Brain microvascular endothelial cell (primary cell): ENCODE data around the gene KCNMA1.
A peak's percentile ranks its signal among the peaks of the same experiment; 100 is the strongest.

ENCODE experiments used
- DNase-seq: peaks from one replicate; pipeline ENCODE4 v3.0.0-alpha.2; 2020
- H3K27ac ChIP-seq: fragments of 250-450 bp; sonication (Bioruptor Pico); 2 replicates; pipeline ENCODE4 v1.5.1; 2020; ENCODE audit warnings: mild to moderate bottlenecking, moderate library complexity
- H3K27me3 ChIP-seq: fragments of 250-450 bp; sonication (Bioruptor Pico); replicated peaks from 2 replicates; pipeline ENCODE4 v1.5.1; 2020; ENCODE audit warnings: mild to moderate bottlenecking
- H3K36me3 ChIP-seq: fragments of 250-450 bp; sonication (Bioruptor Pico); replicated peaks from 2 replicates; pipeline ENCODE4 v1.5.1; 2020; ENCODE audit warnings: mild to moderate bottlenecking
- H3K4me3 ChIP-seq: 2 replicates; pipeline ENCODE4 v1.5.1; 2011; ENCODE audit warnings: low read depth, mild to moderate bottlenecking, control low read depth, low read length, moderate library complexity
- in situ Hi-C: cut with HindIII; loops from 2 replicates; pipeline ENCODE4 v1.10.0; 2017; ENCODE audit warnings: low sequenced_read_pairs, low pct_ligation_motif_present
- TF ChIP-seq, protein P1 (sequence below): IDR thresholded peaks from 2 replicates; pipeline ENCODE4 v1.5.1; 2011; ENCODE audit warnings: low read depth, mild to moderate bottlenecking, moderate library complexity, low read length, control low read depth, inconsistent platforms; ENCODE audit errors: missing control alignments

Gene KCNMA1

DNA sequence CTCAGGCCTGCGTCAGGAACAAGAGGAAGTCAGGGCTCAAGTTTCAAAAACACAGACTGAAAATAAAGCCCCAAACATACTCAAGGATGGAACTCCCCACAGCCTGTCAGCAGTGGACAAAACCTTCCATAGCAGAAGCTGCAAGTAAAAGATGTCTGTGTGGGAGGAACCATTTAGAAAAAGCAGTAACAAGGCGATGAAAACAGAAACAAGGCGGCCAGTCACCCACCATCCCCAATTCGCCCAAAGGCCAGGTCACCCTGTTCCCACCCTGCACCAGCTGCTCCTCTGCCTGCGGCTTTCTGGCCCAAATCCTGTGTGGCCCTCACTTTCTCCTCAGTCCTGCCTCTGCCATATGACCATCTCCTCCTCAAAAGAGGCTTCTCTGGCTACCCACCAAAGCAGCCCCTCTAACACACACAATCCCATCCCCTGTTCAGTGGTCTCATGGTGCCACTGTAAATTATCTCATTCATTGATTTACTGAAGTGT lies 27.8 kb downstream of the KCNMA1 start:
- Histone ChIP-seq H3K36me3 (no peaks in the 10 kb centered on the region), H3K4me3 (no peak overlapping the region), H3K27me3 (no peaks in the 10 kb centered on the region), H3K27ac (peak overlapping the region; percentile 38)
- peak; percentile 46 for DNase-seq
- TF ChIP-seq, protein P1, sequence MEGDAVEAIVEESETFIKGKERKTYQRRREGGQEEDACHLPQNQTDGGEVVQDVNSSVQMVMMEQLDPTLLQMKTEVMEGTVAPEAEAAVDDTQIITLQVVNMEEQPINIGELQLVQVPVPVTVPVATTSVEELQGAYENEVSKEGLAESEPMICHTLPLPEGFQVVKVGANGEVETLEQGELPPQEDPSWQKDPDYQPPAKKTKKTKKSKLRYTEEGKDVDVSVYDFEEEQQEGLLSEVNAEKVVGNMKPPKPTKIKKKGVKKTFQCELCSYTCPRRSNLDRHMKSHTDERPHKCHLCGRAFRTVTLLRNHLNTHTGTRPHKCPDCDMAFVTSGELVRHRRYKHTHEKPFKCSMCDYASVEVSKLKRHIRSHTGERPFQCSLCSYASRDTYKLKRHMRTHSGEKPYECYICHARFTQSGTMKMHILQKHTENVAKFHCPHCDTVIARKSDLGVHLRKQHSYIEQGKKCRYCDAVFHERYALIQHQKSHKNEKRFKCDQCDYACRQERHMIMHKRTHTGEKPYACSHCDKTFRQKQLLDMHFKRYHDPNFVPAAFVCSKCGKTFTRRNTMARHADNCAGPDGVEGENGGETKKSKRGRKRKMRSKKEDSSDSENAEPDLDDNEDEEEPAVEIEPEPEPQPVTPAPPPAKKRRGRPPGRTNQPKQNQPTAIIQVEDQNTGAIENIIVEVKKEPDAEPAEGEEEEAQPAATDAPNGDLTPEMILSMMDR, result no peak
- in situ Hi-C loops, result no loop called here

GRCh38 chr10:77608281-77608680 lies 29.3 kb downstream of the KCNMA1 start:
- no peak for DNase-seq
- Histone ChIP-seq H3K4me3 (no peak overlapping the region), H3K36me3 (no peaks in the 10 kb centered on the region), H3K27ac (no peak overlapping the region), H3K27me3 (no peaks in the 10 kb centered on the region)
- in situ Hi-C loops, result no loop called here
- TF ChIP-seq, protein P1, result no peak

DNA sequence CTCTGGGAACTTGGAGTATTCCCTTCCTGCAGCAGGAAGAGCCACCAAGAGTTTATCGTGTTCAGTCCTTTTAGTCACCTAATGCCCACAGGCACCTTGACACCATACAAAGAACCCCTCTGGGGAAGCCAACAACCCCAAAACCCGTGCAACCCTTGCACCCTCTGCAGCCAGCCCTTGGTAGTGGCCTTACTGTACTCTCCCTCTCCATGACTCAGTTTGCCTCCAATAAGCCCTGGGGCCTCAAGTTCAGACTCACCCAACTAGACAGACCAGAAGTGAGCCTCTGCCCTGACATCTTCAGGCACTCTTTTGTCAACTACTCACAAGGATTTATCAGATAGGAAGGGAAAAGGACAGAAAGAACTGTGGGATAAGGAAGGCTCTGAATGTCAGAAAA lies 30.9 kb downstream of the KCNMA1 start:
- H3K27me3 ChIP-seq, result no peaks in the 10 kb centered on the region
- no peaks in the 10 kb centered on the region for H3K36me3 ChIP-seq
- TF ChIP-seq, protein P1, result peak; percentile 33
- no peak for DNase-seq
- in situ Hi-C loops, result no loop called here
- no peak overlapping the region for H3K4me3 ChIP-seq
- H3K27ac ChIP-seq, result no peak overlapping the region

GRCh38 chr10:77605466-77605865 lies 32.1 kb downstream of the KCNMA1 start:
- TF ChIP-seq, protein P1, result peak; percentile 50
- in situ Hi-C loops, result no loop called here
- Histone ChIP-seq H3K27me3 (no peaks in the 10 kb centered on the region), H3K27ac (no peak overlapping the region), H3K4me3 (no peak overlapping the region), H3K36me3 (no peaks in the 10 kb centered on the region)
- no peak for DNase-seq

DNA sequence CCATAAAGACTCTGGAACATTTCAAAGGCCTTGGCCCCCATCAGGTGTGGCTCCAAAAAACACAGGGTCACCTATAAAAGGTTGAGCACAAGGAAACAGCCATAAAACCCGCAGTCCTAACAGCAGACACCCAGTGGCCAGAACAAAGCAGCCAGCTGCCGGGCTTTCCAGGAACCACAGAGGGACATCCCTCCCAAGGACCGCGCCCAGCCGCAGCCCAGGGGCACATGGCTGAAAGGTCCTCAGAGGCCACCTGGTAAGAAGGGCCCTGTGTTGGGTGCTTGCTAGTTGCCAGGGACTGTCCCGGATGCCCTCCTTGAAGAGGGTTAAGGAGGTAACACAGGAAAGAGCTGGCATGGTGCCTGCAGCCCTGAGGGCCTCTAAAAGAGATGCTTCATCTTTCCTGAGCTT lies 32.7 kb downstream of the KCNMA1 start:
- no peak overlapping the region for H3K4me3 ChIP-seq
- H3K36me3 ChIP-seq, result no peaks in the 10 kb centered on the region
- H3K27me3 ChIP-seq, result no peaks in the 10 kb centered on the region
- TF ChIP-seq, protein P1, result no peak
- in situ Hi-C loops, result no loop called here
- no peak for DNase-seq
- no peak overlapping the region for H3K27ac ChIP-seq

DNA sequence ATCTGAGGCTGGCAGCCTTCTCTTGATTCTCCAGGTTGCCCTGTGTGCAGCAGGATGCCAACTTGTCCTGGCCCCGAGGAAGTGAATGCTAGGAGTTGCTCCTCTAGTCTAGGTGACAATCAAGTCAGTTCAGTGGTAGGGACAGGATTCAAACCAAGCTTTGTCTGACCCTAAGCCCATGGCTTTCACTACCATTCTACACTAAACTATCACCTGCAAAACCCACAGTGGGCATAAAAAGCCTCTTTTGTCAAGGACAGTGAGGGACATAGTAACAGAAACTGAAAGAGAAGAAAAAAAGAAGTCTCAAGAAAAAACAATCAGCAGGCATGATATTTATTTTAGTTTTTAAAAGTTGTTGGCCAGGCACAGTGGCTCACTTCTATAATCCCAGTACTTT lies 33.5 kb downstream of the KCNMA1 start:
- Histone ChIP-seq H3K36me3 (no peaks in the 10 kb centered on the region), H3K27me3 (no peaks in the 10 kb centered on the region), H3K4me3 (no peak overlapping the region), H3K27ac (no peak overlapping the region)
- in situ Hi-C loops, result no loop called here
- no peak for DNase-seq
- TF ChIP-seq, protein P1, result no peak
